GM12801 (cell line): ENCODE results near the gene SELENOT.

Experiments
- TF ChIP-seq, protein P1 (sequence below): IDR thresholded peaks from one replicate; pipeline ENCODE4 v1.5.1; 2011; ENCODE audit warnings: control low read depth; ENCODE audit not compliant: insufficient read length; ENCODE audit errors: extremely low read depth

SELENOT gene, protein sequence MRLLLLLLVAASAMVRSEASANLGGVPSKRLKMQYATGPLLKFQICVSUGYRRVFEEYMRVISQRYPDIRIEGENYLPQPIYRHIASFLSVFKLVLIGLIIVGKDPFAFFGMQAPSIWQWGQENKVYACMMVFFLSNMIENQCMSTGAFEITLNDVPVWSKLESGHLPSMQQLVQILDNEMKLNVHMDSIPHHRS

DNA sequence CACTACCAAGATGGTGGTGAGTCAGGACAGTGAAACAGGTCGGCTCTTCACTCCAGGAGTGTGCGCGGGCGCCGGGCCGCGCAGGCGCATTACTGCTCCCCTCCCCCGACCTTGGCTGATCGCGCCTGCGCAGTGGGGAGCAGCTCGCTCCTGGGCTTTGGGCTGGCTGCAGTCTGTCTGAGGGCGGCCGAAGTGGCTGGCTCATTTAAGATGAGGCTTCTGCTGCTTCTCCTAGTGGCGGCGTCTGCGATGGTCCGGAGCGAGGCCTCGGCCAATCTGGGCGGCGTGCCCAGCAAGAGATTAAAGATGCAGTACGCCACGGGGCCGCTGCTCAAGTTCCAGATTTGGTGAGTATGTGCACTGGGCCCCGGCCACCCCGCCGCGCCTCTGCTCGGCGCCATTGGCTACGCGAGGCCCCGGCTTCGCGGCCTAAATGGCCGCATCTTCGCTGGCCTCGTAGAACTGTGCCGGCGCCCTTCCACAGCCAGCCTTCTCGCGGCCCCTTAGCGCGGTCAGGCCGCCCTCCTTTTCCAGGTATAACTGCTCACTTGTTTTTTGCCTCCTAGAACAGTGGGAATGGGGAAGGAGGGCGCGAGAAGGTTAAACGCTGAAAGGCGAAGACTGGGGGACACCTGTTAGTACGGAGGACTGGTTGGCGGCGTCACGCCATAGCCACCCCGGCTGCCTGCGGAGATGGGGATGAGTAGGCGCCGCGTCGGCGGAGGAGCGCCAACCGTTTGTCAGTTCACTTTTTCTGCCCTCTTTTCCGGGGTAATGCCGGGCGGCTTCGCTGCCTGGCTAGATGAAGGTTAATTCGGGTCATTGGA lies at the start of gene SELENOT:
TSS of gene SELENOT (plus strand) at position 169 of the 827 bp plus-strand sequence. CDS start at position 211, 42 bp downstream.
- TF ChIP-seq, protein P1, sequence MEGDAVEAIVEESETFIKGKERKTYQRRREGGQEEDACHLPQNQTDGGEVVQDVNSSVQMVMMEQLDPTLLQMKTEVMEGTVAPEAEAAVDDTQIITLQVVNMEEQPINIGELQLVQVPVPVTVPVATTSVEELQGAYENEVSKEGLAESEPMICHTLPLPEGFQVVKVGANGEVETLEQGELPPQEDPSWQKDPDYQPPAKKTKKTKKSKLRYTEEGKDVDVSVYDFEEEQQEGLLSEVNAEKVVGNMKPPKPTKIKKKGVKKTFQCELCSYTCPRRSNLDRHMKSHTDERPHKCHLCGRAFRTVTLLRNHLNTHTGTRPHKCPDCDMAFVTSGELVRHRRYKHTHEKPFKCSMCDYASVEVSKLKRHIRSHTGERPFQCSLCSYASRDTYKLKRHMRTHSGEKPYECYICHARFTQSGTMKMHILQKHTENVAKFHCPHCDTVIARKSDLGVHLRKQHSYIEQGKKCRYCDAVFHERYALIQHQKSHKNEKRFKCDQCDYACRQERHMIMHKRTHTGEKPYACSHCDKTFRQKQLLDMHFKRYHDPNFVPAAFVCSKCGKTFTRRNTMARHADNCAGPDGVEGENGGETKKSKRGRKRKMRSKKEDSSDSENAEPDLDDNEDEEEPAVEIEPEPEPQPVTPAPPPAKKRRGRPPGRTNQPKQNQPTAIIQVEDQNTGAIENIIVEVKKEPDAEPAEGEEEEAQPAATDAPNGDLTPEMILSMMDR, result no peak

DNA sequence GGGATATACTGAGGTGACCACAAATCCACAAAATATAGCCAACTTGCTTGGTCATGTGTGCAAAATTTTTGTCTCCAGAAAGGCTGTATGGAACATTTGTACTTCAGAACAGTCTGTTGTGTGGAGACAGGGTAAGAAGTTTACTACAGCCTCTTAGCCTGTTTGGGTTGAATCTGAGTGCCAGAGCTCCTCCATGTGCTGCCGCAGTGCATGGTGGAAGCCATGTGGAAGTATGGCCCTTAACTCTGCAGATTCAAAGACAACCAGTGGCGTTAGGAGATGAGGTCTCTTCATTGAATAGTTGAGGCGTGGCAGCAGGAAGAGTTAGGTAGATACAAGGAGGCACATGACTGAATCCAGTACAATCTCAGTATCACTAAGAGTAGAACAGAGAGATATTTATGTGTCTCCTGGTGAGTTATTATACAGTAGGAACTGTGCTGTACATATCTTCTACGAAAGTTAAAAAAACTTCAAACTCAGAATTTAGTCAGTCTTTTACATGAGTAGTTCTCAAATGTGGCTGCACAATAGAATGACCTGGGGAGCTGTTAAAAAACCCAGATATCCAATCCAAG lies 47.2 kb upstream of the SELENOT start:
- TF ChIP-seq, protein P1, result no peak

DNA sequence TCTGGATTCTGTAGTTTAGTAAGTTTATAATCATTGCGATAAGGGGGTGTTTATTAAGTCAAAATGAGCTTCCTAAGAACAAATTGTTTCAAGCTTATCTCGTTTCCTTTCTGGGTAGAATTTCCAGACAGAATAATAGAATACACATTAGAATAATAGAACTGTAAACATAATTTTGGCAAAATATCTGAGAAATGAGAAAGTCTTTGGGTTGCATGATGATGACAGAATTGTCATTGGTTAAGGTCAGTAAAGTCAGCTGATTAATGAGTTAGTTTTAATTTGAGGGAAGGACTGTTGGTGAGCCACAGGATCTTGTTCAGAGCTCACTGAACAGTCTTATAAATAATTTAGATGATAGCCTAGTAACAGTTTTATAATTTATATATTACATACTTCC lies 46.3 kb upstream of the SELENOT start:
- TF ChIP-seq, protein P1, result no peak

DNA sequence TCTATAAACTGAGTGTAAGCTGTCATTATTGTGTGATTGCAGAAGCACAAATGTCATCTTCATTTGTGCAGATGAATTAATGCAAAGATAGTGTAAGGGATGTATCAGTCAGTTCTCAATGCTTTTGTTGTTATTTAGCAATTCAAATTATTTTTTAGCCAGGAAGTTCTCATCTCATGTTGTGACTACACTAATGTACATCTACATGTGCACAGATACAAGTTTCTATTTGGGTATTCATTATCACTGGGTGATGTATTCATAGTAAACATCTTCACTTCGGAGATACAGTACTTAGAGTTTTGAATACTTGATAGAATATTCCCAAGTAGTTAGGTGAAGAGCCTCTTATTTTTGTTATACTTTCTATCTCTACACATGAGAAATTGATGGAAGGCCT lies 45.4 kb upstream of the SELENOT start:
- TF ChIP-seq, protein P1, result no peak

DNA sequence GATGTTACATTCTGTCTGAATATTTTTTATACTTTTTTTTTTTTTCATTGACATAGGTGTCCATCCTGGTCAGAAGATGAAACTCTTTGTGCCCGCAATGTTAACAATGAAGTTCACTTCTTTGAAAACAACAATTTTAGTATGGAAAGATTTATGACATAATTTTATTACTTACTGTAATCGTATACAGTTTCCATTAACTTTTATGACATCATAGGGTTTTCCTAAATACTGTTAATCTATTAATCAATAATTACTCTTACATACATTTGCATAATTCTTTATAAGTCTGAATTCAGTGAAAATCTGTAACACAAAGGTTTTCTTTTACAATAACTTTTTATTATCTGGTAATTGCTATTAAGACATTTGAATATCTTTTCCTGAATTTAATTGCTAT lies 38.9 kb upstream of the SELENOT start:
- TF ChIP-seq, protein P1, result no peak

DNA sequence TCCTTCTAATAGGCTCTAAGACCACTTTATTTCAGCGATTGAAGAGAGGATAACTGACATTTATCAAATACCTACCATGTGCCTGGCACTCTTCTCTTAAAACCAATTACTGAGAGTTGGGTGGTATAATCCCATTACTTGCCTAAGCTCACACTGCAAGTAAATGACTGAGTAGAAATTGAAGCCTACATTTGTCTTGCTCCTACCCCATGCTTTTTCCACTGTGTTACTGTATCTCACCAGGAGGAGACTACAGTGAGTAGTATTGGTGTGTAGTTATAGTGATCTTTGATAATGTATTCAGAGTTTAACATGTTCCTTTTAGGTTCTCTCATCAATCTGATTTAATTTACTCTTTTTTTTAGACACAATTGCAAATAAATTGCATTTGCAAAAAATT lies 35.8 kb upstream of the SELENOT start:
- TF ChIP-seq, protein P1, result no peak

DNA sequence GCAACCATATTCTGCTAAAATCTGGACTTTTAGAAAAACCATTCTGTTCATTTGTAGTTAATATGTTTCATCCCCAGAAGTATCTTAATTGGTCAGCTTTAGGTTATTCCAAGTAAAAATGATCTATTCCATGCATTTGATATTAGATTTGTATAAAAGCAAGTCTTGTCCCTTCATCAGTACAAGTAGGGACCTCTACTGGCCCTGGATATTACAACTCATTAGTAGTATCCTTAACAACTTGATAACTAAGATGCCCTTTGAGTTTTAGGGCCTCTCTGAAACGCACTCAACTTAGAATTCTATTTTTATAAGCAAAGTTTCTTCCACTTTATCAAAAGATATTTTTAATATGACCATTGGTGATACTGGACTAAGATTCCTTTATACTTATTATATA lies 25.3 kb upstream of the SELENOT start:
- TF ChIP-seq, protein P1, result no peak
